Measurements from ENCODE around the gene DDA1. TPM values are rescaled to one million over a fixed set of nuclear protein-coding genes. Genes with fewer than 3 reads are reported as not detected.

DDA1 gene
- total and polyA plus RNA-seq, 2 of the 13 experiments (the other 11 are each of a cell fraction or from before 2014, with no cell fraction given) = 24.5 to 26.0 TPM

GRCh38 chr19:17309198-17309964 is at the start of gene DDA1 (continued):
- TF ChIP-seq ZNF501 (CRISPR knock-in tag; IDR thresholded peaks at IDR 0.05) = no peak
- no peak for TF ChIP-seq U2AF1 (optimal IDR thresholded peaks at IDR 0.05; ENCODE audit: low read depth, low read length)
- no peak for TF ChIP-seq PPARG (CRISPR knock-in tag; conservative IDR thresholded peaks at IDR 0.05)
- no peak for TF ChIP-seq AKAP8 (CRISPR knock-in tag; IDR thresholded peaks at IDR 0.05)
- no peak; the same call in 1 of the 2 replicates for TF ChIP-seq ZNF772 (CRISPR knock-in tag; IDR thresholded peaks at IDR 0.05)
- no peak; the same call in 1 of the 2 replicates for TF ChIP-seq ARHGAP35 (CRISPR knock-in tag; IDR thresholded peaks at IDR 0.05; ENCODE audit: borderline replicate concordance)
- no peak for TF ChIP-seq ZNF510 (CRISPR knock-in tag; IDR thresholded peaks at IDR 0.05; ENCODE audit: low read depth)
- TF ChIP-seq ZNF746 (CRISPR knock-in tag; IDR thresholded peaks at IDR 0.05) = no peak
- no peak for TF ChIP-seq ZBTB44 (CRISPR knock-in tag; IDR thresholded peaks at IDR 0.05)
- TF ChIP-seq ZNF569 (CRISPR knock-in tag; IDR thresholded peaks at IDR 0.05; ENCODE audit: borderline replicate concordance) = no peak
- no peak for TF ChIP-seq ZNF850 (CRISPR knock-in tag; conservative IDR thresholded peaks at IDR 0.05)
- peak; percentile 68; the same call in 1 of the 2 replicates for TF ChIP-seq ZNF430 (CRISPR knock-in tag; IDR thresholded peaks at IDR 0.05)
- TF ChIP-seq ZNF275 (CRISPR knock-in tag; IDR thresholded peaks at IDR 0.05; ENCODE audit: borderline replicate concordance) = no peak
- TF ChIP-seq ATF2 (CRISPR knock-in tag; IDR thresholded peaks at IDR 0.05) = no peak
